ENCODE data around the gene NLK.

The NLK gene

GRCh38 chr17:28216052-28216451 lies 173.6 kb downstream of the NLK start:
- TF ChIP-seq CTCF (IDR thresholded peaks at IDR 0.05): no peak
- Histone ChIP-seq H3K4me3 (no peak overlapping the region), H3K27ac (no peak overlapping the region)
- DNase-seq (ENCODE audit: low spot score): no peak

GRCh38 chr17:28216528-28216927 lies 174.1 kb downstream of the NLK start:
- DNase-seq (ENCODE audit: low spot score): no peak
- Histone ChIP-seq H3K27ac (no peak overlapping the region), H3K4me3 (no peak overlapping the region)
- no peak for TF ChIP-seq CTCF (IDR thresholded peaks at IDR 0.05)

GRCh38 chr17:28219771-28220170 lies 177.3 kb downstream of the NLK start:
- no peak overlapping the region for H3K4me3 ChIP-seq
- DNase-seq (ENCODE audit: low spot score): peak; percentile 35
- no peak overlapping the region for H3K27ac ChIP-seq
- TF ChIP-seq CTCF (IDR thresholded peaks at IDR 0.05): no peak

GRCh38 chr17:28221751-28222414 lies 179.4 kb downstream of the NLK start:
- no peak for TF ChIP-seq CTCF (IDR thresholded peaks at IDR 0.05)
- DNase-seq (ENCODE audit: low spot score): no peak
- Histone ChIP-seq H3K27ac (no peak overlapping the region), H3K4me3 (no peak overlapping the region)

GRCh38 chr17:28225271-28225670 lies 182.8 kb downstream of the NLK start:
- no peak overlapping the region for H3K27ac ChIP-seq
- H3K4me3 ChIP-seq: no peak overlapping the region
- no peak for TF ChIP-seq CTCF (IDR thresholded peaks at IDR 0.05)
- DNase-seq (ENCODE audit: low spot score): no peak

GRCh38 chr17:28225867-28226266 lies 183.4 kb downstream of the NLK start:
- no peak for TF ChIP-seq CTCF (IDR thresholded peaks at IDR 0.05)
- no peak for DNase-seq (ENCODE audit: low spot score)
- no peak overlapping the region for H3K4me3 ChIP-seq
- H3K27ac ChIP-seq: no peak overlapping the region

GRCh38 chr17:28226563-28227315 lies 184.3 kb downstream of the NLK start:
- no peak overlapping the region for H3K27ac ChIP-seq
- no peak for TF ChIP-seq CTCF (IDR thresholded peaks at IDR 0.05)
- no peak for DNase-seq (ENCODE audit: low spot score)
- peak overlapping the region; percentile 64 for H3K4me3 ChIP-seq

Measured in coronary artery (tissue), 2 donors.